ENCODE measurements around the gene MBTPS1.

- TF ChIP-seq CTCF (IDR thresholded peaks at IDR 0.05) (no peak), POLR2A (IDR thresholded peaks at IDR 0.05) (no peak)
These were observed 2.6 kb upstream of the MBTPS1 start for GRCh38 chr16:84119368-84119767.
